Sigmoid colon (tissue), 7 donors: ENCODE data around the gene UBQLN1. TPM values are rescaled to one million over a fixed set of nuclear protein-coding genes. Genes with fewer than 3 reads are reported as not detected.

Source experiments
- DNase-seq: peaks from one replicate; pipeline ENCODE4 v3.0.0-alpha.2; 2019
- H3K27ac ChIP-seq, 4 donors: fragments of 200-600 bp; sonication (generic); one replicate each; pipeline ENCODE4 v1.5.1; 2016 to 2019; ENCODE audit warnings: mild to moderate bottlenecking in 1 of 4
- H3K27me3 ChIP-seq, 3 donors: fragments of 200-600 bp; sonication (generic); one replicate each; pipeline ENCODE4 v1.5.1; 2019; ENCODE audit warnings: mild to moderate bottlenecking in 1 of 3
- H3K36me3 ChIP-seq, 4 donors: fragments of 200-600 bp; sonication (generic); one replicate each; pipeline ENCODE4 v1.5.1; 2016 to 2019
- H3K4me1 ChIP-seq, 4 donors: fragments of 200-600 bp; sonication (generic); one replicate each; pipeline ENCODE4 v1.5.1; 2017 to 2019
- H3K4me3 ChIP-seq, 4 donors: fragments of 200-600 bp; sonication (generic); one replicate each; pipeline ENCODE4 v1.5.1; 2017 to 2019; ENCODE audit warnings: mild to moderate bottlenecking in 2 of 4, moderate library complexity in 1 of 4
- H3K9me3 ChIP-seq, 4 donors: fragments of 200-600 bp in 3 of 4; sonication (generic) in 3 of 4; one replicate each; pipeline versions ENCODE4 v1.5.1 to v1.6.1; 2013 to 2019
- EP300 ChIP-seq, 4 donors: sonication (generic); formaldehyde crosslinking; IDR thresholded peaks; one replicate each; pipeline ENCODE4 v1.6.1; 2017; ENCODE audit warnings: antibody characterized with exemption in 4 of 4
- POLR2A ChIP-seq, 2 donors: fragments of 450-650 bp; IDR thresholded peaks; one replicate each; pipeline ENCODE4 v1.6.1; 2016; ENCODE audit warnings: antibody characterized with exemption in 2 of 2, mild to moderate bottlenecking in 2 of 2, moderate library complexity in 2 of 2
- POLR2AphosphoS5 ChIP-seq, 4 donors: sonication (generic); formaldehyde crosslinking; IDR thresholded peaks; one replicate each; pipeline ENCODE4 v1.6.1; 2017; ENCODE audit warnings: antibody characterized with exemption in 4 of 4
- WGBS, 2 donors: extraction: QIAGEN DNeasy Blood & Tissue Kit; methylation state at CpG; one replicate each; pipeline ENCODE4 v1.1.7; 2013; 5-methylcytosine and 5-hydroxymethylcytosine counted together
- intact Hi-C: fragments of 100-400 bp; cut with DNase I; formaldehyde crosslinking; loops from one replicate; pipeline ENCODE4 v1.15.1; 2023
- polyA plus RNA-seq, 3 donors: library from polyadenylated mRNA; stranded (reverse); fragments of 200-250 nt; gene quantifications; one replicate each; pipeline ENCODE4 v1.2.3, GENCODE V29; 2013
- total RNA-seq, 4 donors: library from RNA; depleted of rRNA; stranded (reverse); fragments of >200 nt; gene quantifications; one replicate each; pipeline ENCODE4 v1.1.0, GENCODE V29; 2016
- TF ChIP-seq, protein P1 (sequence below), 4 experiments: fragments of 450-650 bp in 3 of 4; fragments of 200-600 bp in 1 of 4; IDR thresholded peaks; one replicate each; pipeline ENCODE4 v1.5.1; 2016 to 2019; ENCODE audit warnings: antibody characterized with exemption in 4 of 4, mild to moderate bottlenecking in 3 of 4, moderate library complexity in 2 of 4
- donor health status: healthy with polysubstance abuse.
- donor health status: Bipolar disorder and iron deficiency.
- donor health status: healthy.

UBQLN1 gene
- total and polyA plus RNA-seq, 7 donors, result 33.0 to 113 (median 96.1) TPM

DNA sequence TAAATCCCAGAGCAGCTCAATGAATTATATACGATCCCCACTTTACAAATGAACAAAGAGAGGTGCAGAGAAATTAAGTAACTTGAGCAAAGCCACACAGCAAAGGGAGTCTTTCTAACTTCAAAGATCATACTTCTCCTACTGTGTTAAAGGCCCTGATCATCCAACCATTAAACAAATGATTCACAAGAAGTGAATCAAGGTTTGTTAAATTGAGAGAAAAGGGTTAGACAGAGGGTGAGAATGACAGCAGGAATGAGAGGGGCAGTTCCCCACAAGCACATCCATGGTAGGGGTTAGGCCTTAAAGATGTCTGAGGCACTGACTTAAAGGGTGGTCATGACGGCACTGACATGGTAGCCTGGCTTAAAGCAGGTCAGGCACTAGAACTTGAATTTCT lies 74.1 kb downstream of the UBQLN1 start:
- peaks cover 0 to 8% (median 0%) of the 10 kb centered on the region in 4 donors for H3K36me3 ChIP-seq
- H3K27ac ChIP-seq, result no peak overlapping the region
- 94 to 95% methylated on average over 2 of the region's 2 CpGs for WGBS, 2 donors
- intact Hi-C loops, result no loop called here
- H3K27me3 ChIP-seq, result no peaks in the 10 kb centered on the region
- TF ChIP-seq, protein P1, sequence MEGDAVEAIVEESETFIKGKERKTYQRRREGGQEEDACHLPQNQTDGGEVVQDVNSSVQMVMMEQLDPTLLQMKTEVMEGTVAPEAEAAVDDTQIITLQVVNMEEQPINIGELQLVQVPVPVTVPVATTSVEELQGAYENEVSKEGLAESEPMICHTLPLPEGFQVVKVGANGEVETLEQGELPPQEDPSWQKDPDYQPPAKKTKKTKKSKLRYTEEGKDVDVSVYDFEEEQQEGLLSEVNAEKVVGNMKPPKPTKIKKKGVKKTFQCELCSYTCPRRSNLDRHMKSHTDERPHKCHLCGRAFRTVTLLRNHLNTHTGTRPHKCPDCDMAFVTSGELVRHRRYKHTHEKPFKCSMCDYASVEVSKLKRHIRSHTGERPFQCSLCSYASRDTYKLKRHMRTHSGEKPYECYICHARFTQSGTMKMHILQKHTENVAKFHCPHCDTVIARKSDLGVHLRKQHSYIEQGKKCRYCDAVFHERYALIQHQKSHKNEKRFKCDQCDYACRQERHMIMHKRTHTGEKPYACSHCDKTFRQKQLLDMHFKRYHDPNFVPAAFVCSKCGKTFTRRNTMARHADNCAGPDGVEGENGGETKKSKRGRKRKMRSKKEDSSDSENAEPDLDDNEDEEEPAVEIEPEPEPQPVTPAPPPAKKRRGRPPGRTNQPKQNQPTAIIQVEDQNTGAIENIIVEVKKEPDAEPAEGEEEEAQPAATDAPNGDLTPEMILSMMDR (IDR thresholded peaks at IDR 0.05), result no peak
- TF ChIP-seq EP300 (IDR thresholded peaks at IDR 0.05) (no peak), POLR2A (IDR thresholded peaks at IDR 0.05) (no peak), POLR2AphosphoS5 (IDR thresholded peaks at IDR 0.05) (no peak)
- DNase-seq, result no peak
- H3K4me1 ChIP-seq, result no peaks in the 10 kb centered on the region
- no peaks in the 10 kb centered on the region for H3K9me3 ChIP-seq
- H3K4me3 ChIP-seq, result no peak overlapping the region

DNA sequence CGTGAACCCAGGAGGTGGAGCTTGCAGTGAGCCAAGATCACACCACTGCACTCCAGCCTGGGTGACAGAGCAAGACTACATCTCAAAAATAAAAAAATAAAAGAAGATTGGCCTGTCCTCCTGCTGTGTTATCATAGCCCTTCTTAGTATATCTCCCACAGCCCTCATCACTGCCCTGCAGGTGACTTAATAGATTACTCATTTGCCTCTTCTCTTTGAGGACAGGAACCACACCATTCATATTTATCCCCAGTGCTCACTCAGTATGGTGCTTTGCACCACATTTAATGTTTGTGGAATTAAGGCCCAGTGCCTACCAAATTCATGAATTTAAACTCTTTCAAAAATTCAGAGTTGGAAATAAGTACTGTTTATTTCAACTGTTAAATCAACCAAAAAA lies 74.5 kb downstream of the UBQLN1 start:
- no peaks in the 10 kb centered on the region for H3K4me1 ChIP-seq
- H3K9me3 ChIP-seq, result no peaks in the 10 kb centered on the region
- TF ChIP-seq POLR2A (IDR thresholded peaks at IDR 0.05), result no peak
- TF ChIP-seq EP300 (IDR thresholded peaks at IDR 0.05), result no peak
- no peak for TF ChIP-seq POLR2AphosphoS5 (IDR thresholded peaks at IDR 0.05)
- TF ChIP-seq, protein P1 (IDR thresholded peaks at IDR 0.05), result no peak
- no peak overlapping the region for H3K4me3 ChIP-seq
- H3K36me3 ChIP-seq, result peaks cover 0 to 8% (median 0%) of the 10 kb centered on the region in 4 donors
- WGBS, 2 donors, result 100% methylated on average over 1 of the region's 1 CpG
- DNase-seq, result no peak
- intact Hi-C loops, result no loop called here
- no peaks in the 10 kb centered on the region for H3K27me3 ChIP-seq
- no peak overlapping the region for H3K27ac ChIP-seq

DNA sequence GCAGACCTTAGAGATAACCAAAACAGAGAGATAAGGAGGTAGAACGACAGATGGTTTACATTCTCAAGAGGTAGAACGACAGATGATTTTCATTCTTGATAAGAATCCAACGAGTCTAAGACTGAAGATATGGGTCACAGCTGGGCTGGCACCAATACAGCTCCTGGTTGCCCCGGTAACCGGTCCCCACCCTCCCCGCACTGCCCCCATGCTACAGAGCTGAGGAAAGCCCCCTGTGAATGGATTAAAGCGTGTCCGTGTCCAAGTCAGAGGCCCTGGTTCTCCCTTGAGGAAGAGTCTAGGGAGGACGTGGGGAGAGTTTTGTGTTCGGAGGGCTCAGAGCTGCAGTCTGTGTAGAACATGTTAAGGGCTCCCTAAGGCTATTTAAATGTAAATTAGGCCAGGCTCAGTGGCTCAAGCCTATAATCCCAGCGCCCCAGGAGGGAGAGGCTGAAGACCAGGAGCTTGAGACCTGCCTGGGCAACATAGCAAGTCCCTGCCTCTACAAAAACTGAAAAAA lies 76.8 kb downstream of the UBQLN1 start:
- no peaks in the 10 kb centered on the region for H3K9me3 ChIP-seq
- intact Hi-C loops, result no loop called here
- no peak overlapping the region for H3K27ac ChIP-seq
- no peak for TF ChIP-seq POLR2AphosphoS5 (IDR thresholded peaks at IDR 0.05)
- WGBS, 2 donors, result 64 to 70% methylated on average over 11 of the region's 11 CpGs
- no peak for DNase-seq
- no peaks in the 10 kb centered on the region for H3K27me3 ChIP-seq
- peaks cover 0 to 17% (median 0%) of the 10 kb centered on the region in 4 donors for H3K36me3 ChIP-seq
- H3K4me3 ChIP-seq, result no peak overlapping the region
- no peaks in the 10 kb centered on the region for H3K4me1 ChIP-seq

DNA sequence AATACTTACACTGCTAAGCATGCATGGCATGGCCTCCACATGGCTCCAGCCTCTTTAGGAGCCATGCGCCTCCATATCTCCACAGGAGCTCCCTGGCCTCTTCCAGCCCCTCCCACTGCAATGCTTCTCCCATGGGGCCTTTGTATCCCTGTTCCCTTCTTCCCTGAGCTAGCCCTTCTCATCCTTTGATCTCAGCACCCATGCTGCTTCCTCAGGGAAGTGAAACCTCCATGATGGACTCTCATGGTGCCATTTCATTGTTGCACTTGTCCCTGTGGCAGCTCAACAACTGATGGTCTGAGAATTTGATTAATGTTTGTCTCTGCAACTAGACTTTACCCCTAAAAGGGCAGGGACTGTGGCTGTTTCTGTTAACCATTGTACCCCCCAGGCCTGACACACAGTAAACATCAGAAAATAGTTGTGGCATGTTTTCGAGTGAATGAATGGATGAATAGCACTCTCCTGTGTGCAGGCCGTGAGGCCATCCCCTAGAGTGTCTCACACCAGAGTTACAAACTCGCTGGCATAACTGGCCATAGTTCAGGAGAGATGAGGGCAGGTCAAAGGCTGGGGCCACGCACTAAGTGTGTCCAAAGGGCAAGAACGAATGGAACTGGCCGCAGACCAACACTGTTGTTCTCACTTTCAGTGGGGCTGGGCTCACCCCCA lies 78.2 kb downstream of the UBQLN1 start:
- Histone ChIP-seq H3K27ac (no peak overlapping the region), H3K36me3 (peaks cover 0 to 17% (median 0%) of the 10 kb centered on the region in 4 donors), H3K4me1 (no peaks in the 10 kb centered on the region), H3K9me3 (no peaks in the 10 kb centered on the region), H3K4me3 (no peak overlapping the region), H3K27me3 (no peaks in the 10 kb centered on the region)
- intact Hi-C loops, result no loop called here
- no peak for DNase-seq
- 68 to 80% methylated on average over 7 of the region's 7 CpGs for WGBS, 2 donors
- TF ChIP-seq, protein P1 (IDR thresholded peaks at IDR 0.05), result no peak
- TF ChIP-seq POLR2A (IDR thresholded peaks at IDR 0.05), result no peak
- TF ChIP-seq POLR2AphosphoS5 (IDR thresholded peaks at IDR 0.05), result no peak
- TF ChIP-seq EP300 (IDR thresholded peaks at IDR 0.05), result no peak

DNA sequence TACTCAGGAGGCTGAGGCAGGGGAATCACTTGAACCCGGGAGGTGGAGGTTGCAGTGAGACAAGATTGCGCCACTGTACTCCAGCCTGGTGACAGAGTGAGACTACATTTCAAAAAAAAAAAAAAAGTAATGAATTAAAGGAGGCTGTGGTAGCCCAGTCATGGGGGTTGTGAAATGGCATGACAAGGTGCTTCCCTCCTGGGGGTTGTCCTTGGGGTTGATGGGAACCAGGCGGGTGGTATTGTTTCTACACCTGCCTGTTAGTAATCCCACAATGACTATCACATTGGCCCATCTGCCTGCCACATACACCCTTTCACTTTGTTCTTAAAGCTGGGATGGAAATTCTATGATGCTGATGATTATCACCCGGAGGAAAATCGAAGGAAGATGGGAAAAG lies 79.2 kb downstream of the UBQLN1 start:
- 94 to 96% methylated on average over 5 of the region's 5 CpGs for WGBS, 2 donors
- no peaks in the 10 kb centered on the region for H3K9me3 ChIP-seq
- DNase-seq, result no peak
- H3K27ac ChIP-seq, result no peak overlapping the region
- TF ChIP-seq EP300 (IDR thresholded peaks at IDR 0.05), result no peak
- TF ChIP-seq, protein P1 (IDR thresholded peaks at IDR 0.05), result no peak
- TF ChIP-seq POLR2A (IDR thresholded peaks at IDR 0.05), result no peak
- TF ChIP-seq POLR2AphosphoS5 (IDR thresholded peaks at IDR 0.05), result no peak
- H3K4me3 ChIP-seq, result no peak overlapping the region
- intact Hi-C loops, result no loop called here
- H3K27me3 ChIP-seq, result no peaks in the 10 kb centered on the region
- peaks cover 0 to 9% (median 2%) of the 10 kb centered on the region in 4 donors for H3K4me1 ChIP-seq
- peaks cover 0 to 17% (median 0%) of the 10 kb centered on the region in 4 donors for H3K36me3 ChIP-seq
